Trophoblast cell (in vitro differentiated cells and primary cell): ENCODE data around the gene NEBL.

Source experiments
- DNase-seq, 2 donors: peaks; one replicate each; pipeline ENCODE4 v3.0.0-alpha.2; 2016
- H2AFZ ChIP-seq: 2 replicates; pipeline ENCODE4 v1.6.1; 2013; ENCODE audit warnings: low read length, moderate library complexity, mild to moderate bottlenecking; ENCODE audit not compliant: insufficient read depth, poor library complexity
- H2AK5ac ChIP-seq: 2 replicates; pipeline ENCODE4 v1.6.1; 2013; ENCODE audit warnings: mild to moderate bottlenecking, low read length
- H2BK120ac ChIP-seq: 2 replicates; pipeline ENCODE4 v1.6.1; 2013; ENCODE audit warnings: low read length, mild to moderate bottlenecking, moderate library complexity; ENCODE audit not compliant: insufficient read depth, poor library complexity
- H2BK12ac ChIP-seq: 2 replicates; pipeline ENCODE4 v1.6.1; 2013; ENCODE audit warnings: mild to moderate bottlenecking, low read length, moderate library complexity
- H2BK5ac ChIP-seq: 2 replicates; pipeline ENCODE4 v1.6.1; 2013; ENCODE audit warnings: low read length, low read depth, moderate library complexity, mild to moderate bottlenecking; ENCODE audit not compliant: poor library complexity
- H3K14ac ChIP-seq: 2 replicates; pipeline ENCODE4 v1.6.1; 2013; ENCODE audit warnings: mild to moderate bottlenecking, low read length
- H3K18ac ChIP-seq: 2 replicates; pipeline ENCODE4 v1.6.1; 2013; ENCODE audit warnings: mild to moderate bottlenecking, low read length
- H3K23ac ChIP-seq: 2 replicates; pipeline ENCODE4 v1.6.1; 2013; ENCODE audit warnings: low read length
- H3K27ac ChIP-seq: 2 replicates; pipeline ENCODE4 v1.5.1; 2013; ENCODE audit warnings: low read depth, mild to moderate bottlenecking, inconsistent platforms, low read length, moderate library complexity
- H3K27me3 ChIP-seq: 2 replicates; pipeline ENCODE4 v1.6.1; 2013; ENCODE audit warnings: inconsistent platforms, mild to moderate bottlenecking, low read length, moderate library complexity; ENCODE audit not compliant: insufficient read depth
- H3K36me3 ChIP-seq, 2 experiments: 1 replicate in 1 of 2; 2 replicates in 1 of 2; pipeline ENCODE4 v1.6.1; 2013; ENCODE audit warnings: low read length in 2 of 2, mild to moderate bottlenecking in 2 of 2, moderate library complexity in 1 of 2; ENCODE audit not compliant: insufficient read depth in 2 of 2, control insufficient read depth in 1 of 2
- H3K4ac ChIP-seq: 2 replicates; pipeline ENCODE4 v1.6.1; 2013; ENCODE audit warnings: low read depth, mild to moderate bottlenecking, low read length, moderate library complexity
- H3K4me1 ChIP-seq, 2 experiments: 1 replicate in 1 of 2; 2 replicates in 1 of 2; pipeline ENCODE4 v1.6.1; 2013; ENCODE audit warnings: low read length in 2 of 2, mild to moderate bottlenecking in 2 of 2, moderate library complexity in 1 of 2; ENCODE audit not compliant: insufficient read depth in 2 of 2, control insufficient read depth in 1 of 2
- H3K4me2 ChIP-seq: 2 replicates; pipeline ENCODE4 v1.6.1; 2013; ENCODE audit warnings: inconsistent platforms, mild to moderate bottlenecking, low read length, moderate library complexity
- H3K4me3 ChIP-seq: 2 replicates; pipeline ENCODE4 v1.5.1; 2013; ENCODE audit warnings: mild to moderate bottlenecking, low read depth, low read length, inconsistent platforms
- H3K79me1 ChIP-seq: one replicate; pipeline ENCODE4 v1.6.1; 2013; ENCODE audit warnings: low read length
- H3K79me2 ChIP-seq: 2 replicates; pipeline ENCODE4 v1.6.1; 2013; ENCODE audit warnings: low read length, mild to moderate bottlenecking; ENCODE audit not compliant: control insufficient read depth, insufficient read depth, poor library complexity
- H3K9ac ChIP-seq: 2 replicates; pipeline ENCODE4 v1.6.1; 2013; ENCODE audit warnings: mild to moderate bottlenecking, low read length
- H3K9me3 ChIP-seq: 2 replicates; pipeline ENCODE4 v1.6.1; 2013; ENCODE audit warnings: low read depth, mild to moderate bottlenecking, control low read depth, inconsistent platforms, low read length; ENCODE audit not compliant: insufficient read depth
- H4K12ac ChIP-seq: 2 replicates; pipeline ENCODE4 v1.6.1; 2013; ENCODE audit warnings: low read depth, mild to moderate bottlenecking, low read length, moderate library complexity
- H4K8ac ChIP-seq: 2 replicates; pipeline ENCODE4 v1.6.1; 2013; ENCODE audit warnings: low read depth, mild to moderate bottlenecking, low read length, moderate library complexity
- H4K91ac ChIP-seq: one replicate; pipeline ENCODE4 v1.6.1; 2013; ENCODE audit warnings: low read depth, mild to moderate bottlenecking, low read length, moderate library complexity
- WGBS: extraction: QIAGEN DNeasy Blood & Tissue Kit; methylation state at CpG from one replicate; pipeline ENCODE4 v1.1.7; 2013; ENCODE audit warnings: missing lambda C conversion rate; ENCODE audit not compliant: insufficient read length, insufficient coverage; ENCODE audit errors: extremely low coverage; 5-methylcytosine and 5-hydroxymethylcytosine counted together

The NEBL gene

GRCh38 chr10:20903635-20904390, 6.7 kb upstream of the NEBL start:
- no peak overlapping the region for H2BK120ac ChIP-seq
- no peak overlapping the region for H3K14ac ChIP-seq
- DNase-seq = no peak
- H3K18ac ChIP-seq = no peak overlapping the region
- WGBS = no CpG with 5 or more reads among the region's 5 CpGs
- H3K4me1 ChIP-seq = no peaks in the 10 kb centered on the region
- no peak overlapping the region for H3K9ac ChIP-seq
- no peak overlapping the region for H2AFZ ChIP-seq
- H3K4me3 ChIP-seq = no peak overlapping the region
- no peaks in the 10 kb centered on the region for H3K79me2 ChIP-seq
- H3K9me3 ChIP-seq = no peaks in the 10 kb centered on the region
- H3K4me2 ChIP-seq = no peak overlapping the region
- peaks cover 0 to 3% of the 10 kb centered on the region in 2 experiments for H3K36me3 ChIP-seq
- no peak overlapping the region for H2BK5ac ChIP-seq
- H4K91ac ChIP-seq = no peak overlapping the region
- no peak overlapping the region for H4K8ac ChIP-seq
- H3K27ac ChIP-seq = no peak overlapping the region
- no peak overlapping the region for H2AK5ac ChIP-seq
- no peaks in the 10 kb centered on the region for H3K79me1 ChIP-seq
- no peak overlapping the region for H2BK12ac ChIP-seq
- no peaks in the 10 kb centered on the region for H3K27me3 ChIP-seq
- no peak overlapping the region for H3K23ac ChIP-seq
- no peak overlapping the region for H4K12ac ChIP-seq
- H3K4ac ChIP-seq = no peak overlapping the region

GRCh38 chr10:20901110-20901509, 4.0 kb upstream of the NEBL start:
- no peak for DNase-seq
- Histone ChIP-seq H3K23ac (no peak overlapping the region), H3K9ac (no peak overlapping the region), H2AK5ac (no peak overlapping the region), H2BK5ac (no peak overlapping the region), H3K4me3 (no peak overlapping the region), H2BK120ac (no peak overlapping the region), H3K4me2 (no peak overlapping the region), H4K91ac (no peak overlapping the region), H3K36me3 (peaks cover 0 to 3% of the 10 kb centered on the region in 2 experiments), H3K79me1 (no peaks in the 10 kb centered on the region), H3K14ac (no peak overlapping the region), H2AFZ (no peak overlapping the region), H3K79me2 (no peaks in the 10 kb centered on the region), H4K8ac (no peak overlapping the region), H2BK12ac (no peak overlapping the region), H3K4me1 (no peaks in the 10 kb centered on the region), H3K27ac (no peak overlapping the region), H4K12ac (no peak overlapping the region), H3K27me3 (no peaks in the 10 kb centered on the region), H3K9me3 (no peaks in the 10 kb centered on the region), H3K18ac (no peak overlapping the region), H3K4ac (no peak overlapping the region)
- WGBS = no CpG with 5 or more reads among the region's 5 CpGs

GRCh38 chr10:20898866-20899535, 1.9 kb upstream of the NEBL start:
- Histone ChIP-seq H2AFZ (no peak overlapping the region), H3K9ac (no peak overlapping the region), H2BK5ac (no peak overlapping the region), H4K8ac (no peak overlapping the region), H2BK120ac (no peak overlapping the region), H3K9me3 (no peaks in the 10 kb centered on the region), H3K23ac (no peak overlapping the region), H3K79me1 (no peaks in the 10 kb centered on the region), H3K4ac (no peak overlapping the region), H3K4me1 (no peaks in the 10 kb centered on the region), H3K4me3 (no peak overlapping the region), H2BK12ac (no peak overlapping the region), H2AK5ac (no peak overlapping the region), H3K27me3 (no peaks in the 10 kb centered on the region), H4K91ac (no peak overlapping the region), H3K27ac (no peak overlapping the region), H3K36me3 (no peaks in the 10 kb centered on the region), H3K4me2 (no peak overlapping the region), H4K12ac (no peak overlapping the region), H3K14ac (no peak overlapping the region), H3K18ac (no peak overlapping the region), H3K79me2 (no peaks in the 10 kb centered on the region)
- DNase-seq = peak in 1 of 2 donors; percentile 38
- WGBS = no CpG with 5 or more reads among the region's 3 CpGs

- Histone ChIP-seq H3K27ac (no peak overlapping the region), H3K79me1 (peaks cover 2% of the 10 kb centered on the region), H2BK120ac (no peak overlapping the region), H3K79me2 (no peaks in the 10 kb centered on the region), H3K4me3 (no peak overlapping the region), H4K91ac (no peak overlapping the region), H3K27me3 (no peaks in the 10 kb centered on the region), H3K4me1 (peaks cover 5 to 10% of the 10 kb centered on the region in 2 experiments), H3K4me2 (no peak overlapping the region), H2AK5ac (no peak overlapping the region), H2AFZ (no peak overlapping the region), H3K36me3 (no peaks in the 10 kb centered on the region), H3K14ac (no peak overlapping the region), H3K18ac (no peak overlapping the region), H2BK5ac (no peak overlapping the region), H3K23ac (no peak overlapping the region), H3K9ac (no peak overlapping the region), H3K9me3 (no peaks in the 10 kb centered on the region), H4K8ac (no peak overlapping the region), H4K12ac (no peak overlapping the region), H2BK12ac (no peak overlapping the region), H3K4ac (no peak overlapping the region)
- WGBS = no CpG with 5 or more reads among the region's 1 CpG
- DNase-seq = no peak
Measured at GRCh38 chr10:20893297-20893696, 3.8 kb downstream of the NEBL start.
